GM19193 (cell line): ENCODE measurements around the gene ING2.
A peak's percentile ranks its signal among the peaks of the same experiment; 100 is the strongest.

ENCODE experiments used
- POLR2A ChIP-seq: IDR thresholded peaks from 4 replicates; pipeline ENCODE4 v1.6.1; 2011; ENCODE audit not compliant: insufficient read depth, insufficient read length; ENCODE audit errors: extremely low read depth

The ING2 gene

GRCh38 chr4:183493246-183493645, 11.6 kb upstream of the ING2 start:
- no peak for TF ChIP-seq POLR2A

GRCh38 chr4:183495184-183495583, 9.7 kb upstream of the ING2 start:
- TF ChIP-seq POLR2A, result no peak

- no peak for TF ChIP-seq POLR2A
These were observed 5.5 kb upstream of the ING2 start for GRCh38 chr4:183499389-183499788.

GRCh38 chr4:183499801-183500200, 5.1 kb upstream of the ING2 start:
- TF ChIP-seq POLR2A, result no peak

- TF ChIP-seq POLR2A, result no peak
These were observed 1.3 kb upstream of the ING2 start for GRCh38 chr4:183503497-183504063.

- peak; percentile 76 for TF ChIP-seq POLR2A
These were observed 561 bp upstream of the ING2 start for GRCh38 chr4:183504064-183504929.

GRCh38 chr4:183505611-183506388, 942 bp downstream of the ING2 start:
- TF ChIP-seq POLR2A, result peak; percentile 82

- TF ChIP-seq POLR2A, result no peak
These were observed 1.5 kb downstream of the ING2 start for GRCh38 chr4:183506389-183506735.

GRCh38 chr4:183507925-183508696, 3.3 kb downstream of the ING2 start:
- no peak for TF ChIP-seq POLR2A

- TF ChIP-seq POLR2A, result no peak
These were observed 4.0 kb downstream of the ING2 start for GRCh38 chr4:183508697-183509335.

GRCh38 chr4:183515411-183515810, 10.6 kb downstream of the ING2 start:
- no peak for TF ChIP-seq POLR2A

GRCh38 chr4:183517194-183517593, 12.3 kb downstream of the ING2 start:
- TF ChIP-seq POLR2A, result no peak

GRCh38 chr4:183517781-183518180, 12.9 kb downstream of the ING2 start:
- no peak for TF ChIP-seq POLR2A

- no peak for TF ChIP-seq POLR2A
These were observed 18.0 kb downstream of the ING2 start for GRCh38 chr4:183522821-183523220.
